ELR (cell line): ENCODE measurements around the gene RECQL5.

Source experiments
- DNase-seq: peaks from one replicate; pipeline ENCODE4 v3.0.0-alpha.2; 2015; ENCODE audit warnings: low read depth

RECQL5 gene

DNA sequence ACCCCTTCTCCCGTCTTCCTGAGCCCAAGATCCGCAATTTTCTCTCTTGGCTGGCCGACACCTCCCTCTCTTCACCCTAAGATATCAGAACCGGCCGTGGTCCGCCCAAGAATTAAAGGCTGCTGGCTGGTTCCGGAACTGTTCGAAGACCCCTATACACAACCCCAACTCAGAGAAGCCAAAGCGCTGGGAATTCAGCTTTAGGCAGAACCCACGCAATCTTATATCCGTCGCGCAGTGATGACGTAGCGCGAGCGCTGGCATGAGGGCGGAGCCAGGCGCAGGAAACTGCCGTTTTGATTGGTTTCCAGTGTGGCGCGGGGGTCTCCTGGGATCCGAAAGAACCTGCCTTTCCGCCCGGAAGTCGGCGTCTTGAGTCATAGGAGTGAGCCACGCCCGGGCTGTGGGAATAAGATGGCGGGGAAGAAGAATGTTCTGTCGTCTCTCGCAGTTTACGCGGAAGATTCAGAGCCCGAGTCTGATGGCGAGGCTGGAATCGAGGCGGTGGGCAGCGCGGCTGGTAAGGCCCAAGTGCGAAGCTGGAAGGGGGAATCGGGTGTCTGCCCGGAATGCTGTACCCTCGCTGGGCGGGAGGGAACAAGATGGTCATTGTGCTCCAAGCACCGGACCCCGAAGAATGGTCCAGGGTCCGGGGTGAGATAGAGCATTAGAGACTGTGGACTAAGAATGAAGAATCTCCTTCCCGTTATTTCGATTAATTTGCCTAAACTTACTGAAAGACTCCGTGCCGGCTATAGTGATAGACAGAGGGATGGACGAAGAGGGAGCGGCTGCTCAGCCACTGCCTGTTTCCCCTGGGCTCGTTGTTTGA, at the start of gene RECQL5, which contains the start of gene SAP30BP:
TSS of gene RECQL5 (minus strand) at position 196 of the 832 bp plus-strand sequence. CDS start 597 bp downstream, outside the sequence.
TSS of gene SAP30BP (plus strand) at position 380 of the 832 bp plus-strand sequence. CDS start at position 415, 35 bp downstream.
- DNase-seq, result peak; percentile 100

DNA sequence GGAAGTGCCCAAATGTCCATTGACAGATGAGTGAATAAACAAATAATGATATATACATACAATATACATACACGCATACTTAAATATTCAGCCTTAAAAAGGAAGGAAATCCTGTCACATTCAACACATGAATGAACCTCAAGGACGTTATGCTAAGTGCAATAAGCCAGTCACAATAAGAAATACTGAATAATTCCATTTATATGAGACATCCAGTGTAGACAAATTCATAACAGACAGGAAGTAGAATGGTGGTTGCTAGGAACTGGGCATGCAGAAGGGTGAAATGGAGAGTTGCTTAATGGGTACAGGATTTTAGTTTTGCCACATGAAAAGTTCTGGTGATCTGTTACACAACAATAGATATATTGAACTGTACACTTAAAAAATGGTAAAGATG, 45.5 kb upstream of the RECQL5 start:
- DNase-seq, result peak; percentile 38

DNA sequence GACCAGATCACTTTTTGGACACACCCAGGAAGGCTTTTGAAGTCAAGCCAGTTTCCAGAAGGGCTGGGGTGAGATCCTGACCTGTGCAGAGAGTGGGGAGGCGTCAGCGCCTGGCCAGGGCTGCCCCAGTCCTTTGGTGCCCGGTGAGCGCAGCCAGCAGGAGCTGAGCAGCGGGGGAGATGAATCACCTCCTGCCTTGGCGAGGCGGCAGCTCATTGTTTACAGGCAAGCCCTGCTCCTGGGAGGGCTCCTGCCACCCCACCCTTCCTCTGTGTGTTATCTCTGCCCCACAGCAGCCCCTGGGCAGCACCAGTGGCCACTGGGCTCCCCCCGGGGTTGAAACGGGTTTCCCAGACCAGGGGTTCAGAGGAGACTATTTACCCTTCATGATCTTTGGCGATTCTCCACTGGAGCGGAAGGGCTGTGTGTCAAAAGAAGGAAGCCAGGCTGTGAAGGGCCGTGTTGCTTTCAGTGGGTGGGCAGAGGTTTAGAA, 40.2 kb upstream of the RECQL5 start:
- DNase-seq, result peak; percentile 89

DNA sequence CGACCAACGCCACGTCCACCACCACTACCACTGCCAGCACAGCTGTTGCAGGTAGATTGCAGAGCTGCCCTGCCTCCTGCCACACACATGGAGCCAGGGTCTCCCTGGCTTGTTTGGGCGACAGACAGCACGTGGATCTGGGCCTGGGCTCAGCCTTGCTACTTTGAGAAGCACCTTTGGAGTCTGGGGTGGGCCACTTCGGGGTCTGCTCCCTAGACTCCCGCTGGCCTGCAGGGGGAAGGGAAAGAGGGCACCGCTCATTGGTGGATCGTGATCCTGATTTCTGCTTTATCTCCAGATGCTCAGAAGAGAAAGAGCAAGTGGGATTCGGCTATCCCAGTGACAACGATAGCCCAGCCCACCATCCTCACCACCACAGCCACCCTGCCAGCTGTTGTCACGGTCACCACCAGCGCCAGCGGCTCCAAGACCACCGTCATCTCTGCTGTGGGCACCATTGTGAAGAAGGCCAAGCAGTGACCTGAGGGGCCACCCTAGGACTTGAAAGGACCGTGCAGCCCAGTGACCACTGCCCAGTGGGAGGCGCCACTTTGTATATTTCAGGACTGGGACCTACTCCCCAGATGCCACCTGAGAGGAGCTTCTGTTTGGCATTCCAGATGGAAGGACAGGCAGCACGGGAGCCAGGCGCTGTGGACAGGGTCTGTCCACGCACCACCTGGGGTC, 39.2 kb upstream of the RECQL5 start:
- DNase-seq, result no peak

DNA sequence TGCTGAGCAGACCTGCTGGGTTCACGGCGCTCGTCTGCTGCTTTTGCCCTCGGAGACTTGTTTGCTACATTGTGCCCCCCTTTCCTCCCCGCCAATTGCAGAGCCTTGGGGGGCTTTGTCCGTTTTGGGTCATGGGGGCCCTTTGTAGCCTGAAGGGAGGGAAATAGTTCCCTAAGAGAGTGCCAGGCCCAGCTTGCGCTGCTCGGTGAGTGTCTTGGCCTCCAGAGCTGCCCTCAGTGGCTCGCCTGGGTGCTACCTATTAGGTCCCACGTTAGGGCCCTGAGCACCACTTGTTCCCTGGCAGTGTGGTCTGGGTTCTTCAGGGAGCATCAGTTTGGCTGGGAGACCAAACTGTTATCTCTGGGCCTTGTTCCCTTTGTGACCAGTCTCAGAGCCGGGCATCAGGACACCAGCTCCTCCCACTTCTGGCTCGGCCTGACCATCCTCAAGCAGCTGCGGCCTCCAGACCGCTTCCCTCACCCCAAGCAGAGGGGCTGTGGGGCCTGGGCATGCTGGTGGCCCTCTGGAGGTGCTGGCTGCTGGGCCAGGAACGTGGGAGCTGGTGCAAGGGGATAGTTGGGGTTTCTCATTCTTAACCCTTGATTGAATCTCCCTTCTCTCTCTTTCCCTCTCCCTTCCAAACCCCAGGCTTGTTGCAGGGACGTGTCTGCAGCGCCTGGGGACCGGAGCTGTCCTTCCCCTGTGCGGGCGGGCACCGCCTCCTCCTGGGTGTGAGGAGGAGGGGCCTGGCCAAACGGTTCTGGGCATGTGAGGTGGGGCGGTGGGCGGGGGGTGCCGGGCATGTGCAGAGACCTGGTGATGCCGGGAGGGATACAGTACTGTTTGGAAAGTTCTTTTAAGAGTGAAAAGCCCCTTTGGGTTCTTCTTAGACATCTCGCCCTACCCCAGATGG, 38.3 kb upstream of the RECQL5 start:
- DNase-seq, result no peak

DNA sequence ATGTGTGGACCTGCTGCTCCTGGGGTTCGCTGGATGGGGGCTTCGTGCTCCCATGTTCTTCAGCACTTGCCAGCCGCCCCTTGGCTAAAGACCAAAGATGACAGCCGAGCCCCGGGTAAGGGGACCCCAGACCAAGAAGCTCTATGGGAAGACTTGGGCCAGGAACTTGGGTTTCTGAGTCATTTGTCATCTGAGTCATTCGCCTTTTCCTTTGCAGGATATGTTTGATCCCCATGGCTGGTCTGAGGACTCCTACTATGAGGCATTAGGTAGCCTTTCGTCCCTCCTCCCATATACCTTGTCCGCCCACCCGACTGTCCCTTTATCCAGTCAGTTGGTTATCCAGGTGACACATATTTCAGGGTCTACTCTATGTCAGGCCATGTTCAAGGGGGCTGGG, 36.6 kb upstream of the RECQL5 start:
- peak; percentile 80 for DNase-seq

DNA sequence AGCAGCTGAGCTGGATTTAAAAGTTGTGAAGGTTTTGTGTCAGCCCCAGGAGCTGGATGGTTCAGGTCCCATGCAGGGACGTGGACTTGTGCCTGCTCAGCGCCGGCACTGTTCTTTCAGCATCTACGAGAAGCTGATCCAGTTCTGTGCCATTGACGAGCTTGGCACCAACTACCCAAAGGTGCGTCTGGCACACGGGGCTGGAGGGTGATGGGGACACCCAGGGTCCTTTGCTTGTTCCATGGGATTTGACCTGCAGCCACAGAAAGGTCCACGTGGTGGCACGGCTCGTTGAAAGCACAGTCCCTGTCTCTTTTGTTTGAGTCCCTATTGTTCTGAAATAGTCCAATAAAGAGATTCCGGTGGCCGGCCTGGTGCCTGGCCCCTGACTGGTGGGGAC, 36.2 kb upstream of the RECQL5 start:
- no peak for DNase-seq

DNA sequence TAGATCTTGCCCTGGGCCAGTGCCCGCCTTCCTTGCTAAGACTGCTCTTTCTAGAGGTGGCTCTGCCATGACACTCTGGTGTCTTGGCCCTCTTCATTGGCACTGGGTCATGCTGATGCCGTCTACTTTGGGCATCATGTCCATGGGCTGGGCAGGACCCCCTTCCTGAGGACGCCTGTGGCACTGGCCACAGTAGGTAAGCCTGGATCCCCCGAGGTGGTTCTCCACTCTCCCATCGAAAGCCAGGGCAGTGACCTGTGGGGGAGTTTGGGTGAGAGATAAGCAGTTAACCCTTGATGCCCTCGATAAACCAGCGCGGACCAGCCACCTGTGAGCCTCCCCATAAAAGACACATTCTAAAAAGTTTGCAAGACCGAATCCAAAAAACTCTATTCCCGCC, 34.3 kb upstream of the RECQL5 start:
- no peak for DNase-seq

DNA sequence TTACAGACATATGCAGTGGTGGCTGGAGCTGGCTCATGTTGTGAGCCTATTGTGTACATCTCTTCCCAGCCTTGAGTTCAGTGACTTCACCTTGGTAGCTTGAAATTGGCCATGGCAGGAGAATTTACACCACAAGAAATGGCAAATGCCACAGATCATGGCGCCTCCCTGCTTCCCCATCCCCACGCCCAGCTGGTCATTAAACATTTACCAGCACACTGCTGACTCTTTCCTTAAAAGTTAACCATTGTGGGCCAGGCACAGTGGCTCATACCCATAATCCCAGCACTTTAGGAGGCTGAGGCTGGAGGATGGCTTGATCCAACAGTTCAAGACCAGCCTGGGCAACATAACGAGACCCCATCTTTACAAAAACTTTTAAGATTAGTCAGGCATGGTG, 31.7 kb upstream of the RECQL5 start:
- DNase-seq, result no peak

DNA sequence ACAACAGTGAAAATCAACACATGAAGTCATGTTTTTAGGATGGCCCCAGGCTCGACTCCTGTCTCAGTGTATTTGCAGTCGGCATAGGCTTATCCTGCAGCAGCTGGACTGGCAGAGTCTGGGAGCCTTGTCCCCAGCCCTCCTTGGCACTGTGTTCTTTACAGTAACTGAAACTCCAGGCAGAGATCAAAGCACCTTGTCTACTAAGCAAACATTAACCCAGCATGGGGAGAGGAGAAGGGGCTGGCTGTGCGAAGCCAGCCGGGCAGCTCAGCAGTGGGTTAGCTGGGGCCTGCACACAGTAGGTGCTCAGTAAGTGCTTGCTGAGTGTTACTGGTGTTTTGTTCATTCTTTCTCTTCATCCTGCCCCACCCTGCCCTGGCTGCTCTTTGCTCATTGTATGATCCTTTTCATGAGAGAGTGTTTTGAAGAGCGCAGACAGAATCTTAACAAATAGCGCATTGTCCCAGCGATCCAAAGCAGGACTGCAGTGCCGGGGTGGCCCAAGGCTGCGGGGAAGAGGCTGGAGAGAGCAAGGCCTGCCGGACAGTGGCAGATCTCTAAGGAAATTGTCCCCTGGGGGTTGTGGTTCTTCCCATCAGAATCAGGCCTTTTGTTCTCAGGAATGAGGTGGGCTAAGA, 30.8 kb upstream of the RECQL5 start:
- no peak for DNase-seq

DNA sequence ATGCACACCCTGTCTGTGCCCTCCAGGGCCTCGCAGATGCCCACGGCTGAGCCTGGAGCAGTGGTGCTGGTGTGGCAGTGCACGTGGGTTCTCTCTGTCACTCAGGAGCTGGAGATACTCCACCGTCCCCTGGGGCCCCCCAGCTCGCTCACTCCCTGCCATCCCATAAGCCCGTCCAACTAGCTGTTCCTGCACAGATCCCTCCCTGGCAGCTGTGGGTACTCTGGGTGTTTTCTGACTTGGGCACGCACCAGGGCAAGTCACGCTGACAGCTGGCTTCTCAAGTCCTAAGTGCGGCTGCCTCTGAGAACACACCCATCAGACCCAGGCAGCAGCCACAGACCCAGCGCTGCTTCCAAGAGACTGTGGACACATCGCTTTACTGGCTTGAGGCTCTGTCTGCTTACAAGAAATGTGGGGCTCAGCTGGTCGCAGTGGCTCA, 28.9 kb upstream of the RECQL5 start:
- no peak for DNase-seq

DNA sequence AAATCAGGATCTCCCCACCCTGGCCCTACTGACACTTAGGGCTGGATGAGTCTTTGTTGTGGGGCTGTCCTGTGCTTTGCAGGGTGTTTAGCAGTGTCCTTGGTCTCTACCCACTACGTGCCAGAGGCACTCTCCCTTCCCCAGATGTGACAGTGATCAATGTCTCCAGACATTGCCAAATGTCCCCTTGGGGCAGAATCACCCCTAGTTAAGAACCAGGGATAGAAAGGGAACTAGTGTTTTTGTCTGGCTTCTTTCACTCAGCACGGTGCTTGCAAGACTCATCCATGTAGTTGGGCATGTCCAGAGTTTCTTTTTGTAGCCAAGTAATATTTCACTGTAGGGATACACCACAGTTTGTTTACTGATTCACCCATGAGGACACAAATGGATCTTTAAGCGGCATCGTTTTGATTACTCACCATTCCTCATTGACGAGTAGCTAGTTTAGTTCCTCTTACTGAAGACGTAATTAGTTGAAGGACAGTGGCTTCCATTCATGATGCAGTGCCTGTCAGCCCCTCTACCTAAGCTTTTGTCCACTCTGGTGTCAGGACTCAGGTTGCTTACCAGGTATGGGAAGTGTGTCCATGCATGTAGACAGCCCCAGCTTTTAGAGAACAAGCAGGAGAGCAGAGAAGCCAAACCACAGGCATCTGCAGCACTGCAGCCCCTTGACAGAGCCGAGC, 28.3 kb upstream of the RECQL5 start:
- DNase-seq, result peak; percentile 97

DNA sequence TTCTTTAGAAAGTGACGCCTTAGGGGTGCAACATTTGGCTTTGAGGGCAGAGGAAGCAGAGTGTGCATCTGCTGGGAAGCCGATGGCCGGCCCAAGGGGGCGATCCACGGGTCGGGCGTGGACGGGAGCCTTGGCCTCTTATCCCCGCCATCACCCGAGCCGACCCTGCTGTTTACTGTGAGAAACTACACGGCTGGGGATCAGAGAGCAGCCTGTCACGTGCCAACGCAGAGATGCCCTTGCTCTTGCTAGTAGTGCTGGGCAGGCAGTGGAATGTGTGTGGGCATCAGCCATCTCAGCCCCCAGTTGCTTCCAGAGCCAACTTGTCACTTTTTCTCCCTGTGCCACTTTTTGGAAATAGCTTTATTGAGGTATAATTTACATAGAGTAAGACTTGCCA, 27.6 kb upstream of the RECQL5 start:
- no peak for DNase-seq

DNA sequence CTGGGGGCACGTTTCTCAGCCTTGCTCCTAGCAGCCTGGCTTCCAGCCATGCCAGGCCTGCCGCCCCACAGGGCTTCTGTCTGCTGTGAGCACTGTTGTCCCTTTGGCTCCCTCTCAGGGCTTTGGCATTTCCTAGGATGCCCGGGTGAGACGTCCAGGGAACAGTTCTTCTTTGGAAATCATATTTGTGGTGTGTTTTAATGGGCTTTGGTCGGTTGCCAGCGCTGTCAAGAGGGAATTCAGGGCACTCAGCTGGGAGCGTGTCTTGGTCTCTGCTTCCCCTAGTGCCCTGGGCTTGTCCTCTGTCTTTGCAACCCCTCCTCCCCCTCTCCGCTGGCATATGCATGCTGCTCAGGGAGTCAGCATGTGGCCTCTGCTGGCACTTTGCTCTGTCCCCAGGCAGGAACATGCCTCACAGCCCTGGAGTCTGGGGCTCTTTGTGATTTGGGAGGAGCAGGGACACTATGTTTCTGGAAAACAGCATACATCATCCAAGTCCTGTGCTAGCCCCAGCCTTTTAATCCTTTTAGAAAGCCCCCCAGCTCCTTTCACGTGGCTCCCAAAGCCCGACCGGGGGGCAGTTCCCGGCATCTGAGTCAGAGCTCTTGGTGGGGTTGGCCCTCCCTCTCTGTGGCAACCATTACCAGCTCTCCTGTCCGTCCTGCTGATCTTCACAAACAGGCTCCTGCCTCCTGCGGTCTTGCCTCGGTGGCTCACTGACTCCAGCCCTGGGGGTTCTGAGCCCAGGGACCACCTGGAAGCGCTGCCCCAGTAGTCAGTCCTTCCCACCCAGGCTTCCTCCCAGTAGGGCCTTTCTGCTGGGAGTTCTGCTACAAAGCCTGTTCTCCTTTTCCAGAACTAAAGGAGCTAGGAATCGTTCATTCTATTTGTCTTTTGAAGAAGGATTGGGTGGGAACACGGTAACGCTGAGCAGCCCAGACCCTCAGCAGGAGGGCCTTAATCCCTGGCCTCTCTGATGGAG, 26.8 kb upstream of the RECQL5 start:
- DNase-seq, result peak; percentile 96

DNA sequence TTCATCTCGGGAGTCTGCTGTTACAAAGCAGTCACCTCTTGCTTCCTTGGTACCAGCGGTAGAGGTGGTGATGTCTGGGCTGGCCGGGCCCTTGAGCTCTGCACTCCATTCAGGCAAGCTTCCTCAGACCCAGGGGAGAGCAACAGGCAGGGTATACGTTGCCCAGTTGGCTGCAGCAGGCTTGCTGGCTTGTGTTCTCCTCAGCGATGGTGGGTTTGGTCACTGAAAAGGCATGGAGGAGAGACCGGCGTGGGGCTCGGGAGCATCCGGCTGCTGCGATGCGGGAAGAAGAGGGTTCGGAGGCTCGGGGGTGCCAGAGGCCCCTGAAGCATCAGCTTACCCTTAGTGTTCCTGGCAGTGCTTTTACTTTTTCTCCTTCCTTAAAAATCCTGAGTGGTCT, 26.0 kb upstream of the RECQL5 start:
- peak; percentile 33 for DNase-seq

DNA sequence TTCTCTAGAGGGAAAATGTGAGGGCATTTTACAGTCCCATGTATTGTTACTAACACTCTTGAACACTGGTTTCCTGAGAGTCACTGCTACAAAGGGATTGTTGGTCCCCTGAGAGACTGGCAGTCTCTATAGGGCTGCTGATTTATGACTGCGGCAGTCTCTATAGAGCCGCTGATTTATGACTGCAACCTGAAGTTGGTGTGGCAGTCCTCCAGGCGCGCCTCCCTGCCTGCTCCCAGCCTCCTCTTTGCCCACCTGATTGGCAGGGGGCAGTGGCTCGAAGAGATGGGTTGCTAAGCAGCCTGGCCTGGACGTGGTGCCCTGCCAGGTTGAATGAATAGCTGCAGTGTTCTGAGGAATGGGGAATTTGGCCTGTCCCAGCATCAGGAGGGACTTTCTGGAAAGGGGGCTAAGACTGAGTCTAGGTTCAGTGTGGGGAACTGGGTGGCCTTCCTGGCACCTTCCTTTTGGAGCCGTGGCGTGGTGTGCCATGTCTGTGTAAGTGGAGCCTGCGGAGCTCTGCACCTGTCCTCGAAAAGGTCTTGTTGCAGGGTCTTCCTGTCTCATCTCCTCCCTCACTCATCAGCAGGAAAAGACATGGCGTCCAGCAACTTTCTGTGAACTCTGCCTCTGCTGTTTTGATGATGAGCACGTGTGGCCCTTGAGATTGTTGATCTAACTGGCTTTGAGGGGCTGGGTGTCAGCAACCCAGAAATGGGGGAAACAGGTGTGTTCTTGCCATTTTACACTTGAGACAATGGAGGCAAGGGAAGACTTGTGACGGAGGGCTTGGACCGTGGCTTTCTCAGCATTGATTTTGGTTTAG, 25.1 kb upstream of the RECQL5 start:
- DNase-seq, result no peak

DNA sequence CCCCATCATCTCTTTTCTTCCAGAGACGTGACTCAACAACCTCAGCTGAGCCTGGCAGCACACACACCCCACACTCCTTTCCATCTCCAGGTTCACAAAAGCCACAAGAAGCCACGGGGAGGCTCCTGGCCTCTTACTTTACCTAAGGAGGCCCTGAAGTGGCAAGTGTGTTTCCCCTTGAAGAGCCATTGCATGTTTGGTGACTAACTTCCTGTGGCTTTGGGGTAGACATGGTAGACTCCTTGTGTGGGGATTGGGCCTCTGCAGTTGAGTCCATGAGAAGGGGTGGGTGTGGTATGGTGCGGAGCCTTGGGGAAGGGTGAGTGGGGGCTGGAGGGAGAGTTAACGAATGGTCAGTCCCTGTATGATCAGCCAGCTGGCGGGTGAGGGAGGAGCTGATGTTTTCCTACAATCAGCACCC, 24.4 kb upstream of the RECQL5 start:
- DNase-seq, result peak; percentile 89

DNA sequence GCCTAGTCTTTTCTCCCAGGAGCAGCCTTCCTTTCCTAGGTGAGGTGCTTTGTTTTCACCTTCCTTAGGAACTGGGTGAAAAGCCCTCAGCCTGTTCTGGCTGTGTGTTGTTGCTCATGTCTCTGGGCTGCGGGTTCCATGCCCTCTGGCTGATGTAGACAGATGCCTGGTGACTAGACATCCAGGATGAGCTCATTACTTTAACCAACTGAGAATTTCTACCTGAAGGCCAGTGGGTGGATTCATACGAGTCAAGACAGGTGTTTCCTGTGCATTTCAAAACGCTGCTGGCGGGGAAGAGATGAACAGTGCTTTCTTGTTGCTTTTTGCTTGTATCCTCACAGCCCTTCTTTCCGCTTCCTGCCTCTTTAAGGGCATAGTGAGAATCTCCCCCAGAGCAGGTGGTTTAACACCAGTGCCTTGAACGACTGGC, 22.5 kb upstream of the RECQL5 start:
- DNase-seq, result peak; percentile 76
